Sigmoid colon (tissue), 4 donors: ENCODE results near the gene MYBPC3.

Source experiments
- CTCF ChIP-seq, 4 experiments: fragments of 450-650 bp in 3 of 4; fragments of 200-600 bp in 1 of 4; IDR thresholded peaks; one replicate each; pipeline ENCODE4 v1.5.1; 2016 to 2019; ENCODE audit warnings: antibody characterized with exemption in 4 of 4, mild to moderate bottlenecking in 3 of 4, moderate library complexity in 2 of 4
- POLR2A ChIP-seq, 2 donors: fragments of 450-650 bp; IDR thresholded peaks; one replicate each; pipeline ENCODE4 v1.6.1; 2016; ENCODE audit warnings: antibody characterized with exemption in 2 of 2, mild to moderate bottlenecking in 2 of 2, moderate library complexity in 2 of 2
- POLR2AphosphoS5 ChIP-seq, 4 donors: sonication (generic); formaldehyde crosslinking; IDR thresholded peaks; one replicate each; pipeline ENCODE4 v1.6.1; 2017; ENCODE audit warnings: antibody characterized with exemption in 4 of 4

DNA sequence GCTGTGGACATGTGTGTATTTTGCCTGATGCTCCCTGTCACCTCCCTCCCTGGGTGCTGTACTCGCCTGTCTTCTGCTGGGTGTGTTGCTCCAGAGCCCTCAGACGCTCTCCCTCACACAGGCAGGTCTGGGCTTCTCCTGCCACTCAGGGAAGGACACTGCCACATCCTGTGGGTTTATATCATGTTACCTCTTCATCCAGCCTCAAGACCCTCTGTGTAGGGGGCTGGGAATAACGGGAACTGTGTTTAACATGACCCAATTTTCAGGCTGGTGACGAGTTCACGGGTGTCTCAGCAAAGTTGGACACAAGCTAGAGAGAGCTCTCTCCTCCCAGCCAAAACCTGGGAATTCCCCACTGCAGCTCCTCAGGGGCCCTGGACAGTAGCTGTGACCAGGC lies 24.6 kb downstream of the MYBPC3 start:
- TF ChIP-seq CTCF (IDR thresholded peaks at IDR 0.05) (no peak), POLR2A (IDR thresholded peaks at IDR 0.05) (no peak), POLR2AphosphoS5 (IDR thresholded peaks at IDR 0.05) (no peak)
